Motor neuron (in vitro differentiated cells): ENCODE results near the gene PRF1. TPM values are rescaled to one million over a fixed set of nuclear protein-coding genes. Genes with fewer than 3 reads are reported as not detected.

Experiments used
- ATAC-seq, 8 experiments: fragments of 200-7000 bp; cut with Tn5 transposase; replicated peaks in 6 of 8; 2 replicates each; pipeline ENCODE4 v1.8.0; 2021; ENCODE audit warnings: mild to moderate bottlenecking in 8 of 8, moderate library complexity in 8 of 8
- H3K27ac ChIP-seq, 2 donors: fragments of 250-450 bp; sonication (Bioruptor Pico); 2 replicates each; pipeline ENCODE4 v1.9.0; 2021; ENCODE audit warnings: antibody characterized with exemption in 2 of 2, mild to moderate bottlenecking in 2 of 2, moderate library complexity in 1 of 2
- H3K4me1 ChIP-seq, 2 donors: fragments of 250-450 bp; sonication (Bioruptor Pico); replicated peaks in 1 of 2; 2 replicates each; pipeline ENCODE4 v1.6.1; 2021; ENCODE audit warnings: antibody characterized with exemption in 2 of 2, mild to moderate bottlenecking in 2 of 2, moderate library complexity in 1 of 2
- H3K4me3 ChIP-seq, 5 donors: fragments of 250-450 bp; sonication (Bioruptor Pico); 2 replicates each; pipeline ENCODE4 v1.9.0; 2021; ENCODE audit warnings: antibody characterized with exemption in 5 of 5, mild to moderate bottlenecking in 5 of 5, moderate library complexity in 4 of 5
- WGBS, 10 experiments: fragments of 450-650 bp; shearing (Covaris generic); methylation state at CpG; one replicate each; pipeline ENCODE4 v1.0.0; 2022; 5-methylcytosine and 5-hydroxymethylcytosine counted together
- in situ Hi-C, 9 experiments: fragments of 400-800 bp; cut with MboI; loops; one replicate each; pipeline ENCODE4 v1.15.0; 2021; ENCODE audit warnings: low sequenced_read_pairs in 9 of 9, low pct_unique_long_range_greater_than_20kb in 2 of 9; ENCODE audit not compliant: unreplicated experiment in 9 of 9
- total RNA-seq, 8 experiments: library from RNA; unstranded; fragments of 300-600 nt; gene quantifications; 2 replicates each; pipeline versions ENCODE4 v1.2.3 to v1.2.4, GENCODE V29; 2022

Gene PRF1
- total RNA-seq, 8 experiments from 2014 or later: 0.05 to 0.45 (median 0.42) TPM; not detected in 3

- Histone ChIP-seq H3K4me1 (peaks cover 8 to 14% of the 10 kb centered on the region in 2 donors), H3K4me3 (no peak overlapping the region), H3K27ac (no peak overlapping the region)
- ATAC-seq: no peak
- WGBS, 10 experiments: 0 to 91% (median 50%) methylated on average over 1 of the region's 1 CpG; no CpG with 5 or more reads in 1 of the 10 experiments
- in situ Hi-C loops: no loop called here
These were observed 26.8 kb upstream of the PRF1 start for GRCh38 chr10:70629338-70629737.

GRCh38 chr10:70626056-70626455 lies 23.5 kb upstream of the PRF1 start:
- Histone ChIP-seq H3K27ac (no peak overlapping the region), H3K4me1 (no peaks in the 10 kb centered on the region), H3K4me3 (no peak overlapping the region)
- in situ Hi-C loops: no loop called here
- no peak for ATAC-seq

- WGBS, 10 experiments: 60 to 80% (median 80%) methylated on average over 1 of the region's 3 CpGs; no CpG with 5 or more reads in 7 of the 10 experiments
- no peak overlapping the region for H3K4me3 ChIP-seq
- no peaks in the 10 kb centered on the region for H3K4me1 ChIP-seq
- in situ Hi-C loops: loop anchor here in 1 of 9 experiments (25.0 kb wide), 1 partner anchor 239 kb away; no protein-coding TSS in a partner anchor
- H3K27ac ChIP-seq: no peak overlapping the region
- ATAC-seq: no peak
These were observed 20.7 kb upstream of the PRF1 start for GRCh38 chr10:70622981-70623844.

- no peak overlapping the region for H3K4me3 ChIP-seq
- H3K4me1 ChIP-seq: no peaks in the 10 kb centered on the region
- no peak overlapping the region for H3K27ac ChIP-seq
- WGBS, 10 experiments: 40 to 100% (median 80%) methylated on average over 1 of the region's 3 CpGs; no CpG with 5 or more reads in 6 of the 10 experiments
- ATAC-seq: peak in 2 of 8 experiments; percentile 24 to 88
- in situ Hi-C loops: loop anchor here in 1 of 9 experiments (25.0 kb wide), 1 partner anchor 240 kb away; no protein-coding TSS in a partner anchor
These were observed 20.0 kb upstream of the PRF1 start for GRCh38 chr10:70622541-70622940.

GRCh38 chr10:70621503-70622078 lies 19.1 kb upstream of the PRF1 start:
- in situ Hi-C loops: loop anchor here in 1 of 9 experiments (25.0 kb wide), 1 partner anchor 241 kb away; no protein-coding TSS in a partner anchor
- no peak for ATAC-seq
- 0 to 100% (median 82%) methylated on average over 1 to 4 of the region's 4 CpGs; no CpG with 5 or more reads in 2 of the 10 experiments for WGBS, 10 experiments
- H3K4me1 ChIP-seq: no peaks in the 10 kb centered on the region
- H3K4me3 ChIP-seq: no peak overlapping the region
- no peak overlapping the region for H3K27ac ChIP-seq

GRCh38 chr10:70620020-70620289 lies 17.4 kb upstream of the PRF1 start:
- H3K4me1 ChIP-seq: peaks cover 0 to 9% of the 10 kb centered on the region in 2 donors
- in situ Hi-C loops: loop anchor here in 1 of 9 experiments (25.0 kb wide), 1 partner anchor 242 kb away; no protein-coding TSS in a partner anchor
- no peak overlapping the region for H3K4me3 ChIP-seq
- no peak for ATAC-seq
- H3K27ac ChIP-seq: no peak overlapping the region

- no peak overlapping the region for H3K4me3 ChIP-seq
- ATAC-seq: peak in 2 of 8 experiments; percentile 41 to 59
- 13 to 100% (median 70%) methylated on average over 1 to 4 of the region's 4 CpGs for WGBS, 10 experiments
- in situ Hi-C loops: loop anchor here in 1 of 9 experiments (25.0 kb wide), 1 partner anchor 243 kb away; no protein-coding TSS in a partner anchor
- no peak overlapping the region for H3K27ac ChIP-seq
- peaks cover 0 to 14% of the 10 kb centered on the region in 2 donors for H3K4me1 ChIP-seq
These were observed 16.9 kb upstream of the PRF1 start for GRCh38 chr10:70619271-70620019.

GRCh38 chr10:70618663-70619062 lies 16.1 kb upstream of the PRF1 start:
- 75 to 100% (median 86%) methylated on average over 1 to 5 of the region's 5 CpGs; no CpG with 5 or more reads in 1 of the 10 experiments for WGBS, 10 experiments
- Histone ChIP-seq H3K27ac (no peak overlapping the region), H3K4me3 (no peak overlapping the region), H3K4me1 (peaks cover 0 to 14% of the 10 kb centered on the region in 2 donors)
- in situ Hi-C loops: loop anchor here in 1 of 9 experiments (25.0 kb wide), 1 partner anchor 244 kb away; no protein-coding TSS in a partner anchor
- no peak for ATAC-seq

GRCh38 chr10:70617798-70618568 lies 15.4 kb upstream of the PRF1 start:
- 60 to 100% (median 88%) methylated on average over 2 to 7 of the region's 7 CpGs for WGBS, 10 experiments
- no peak overlapping the region for H3K4me3 ChIP-seq

GRCh38 chr10:70616761-70617160 lies 14.2 kb upstream of the PRF1 start:
- Histone ChIP-seq H3K4me1 (peaks cover 0 to 14% of the 10 kb centered on the region in 2 donors), H3K27ac (no peak overlapping the region), H3K4me3 (no peak overlapping the region)
- 82 to 100% (median 92%) methylated on average over 1 to 3 of the region's 4 CpGs; no CpG with 5 or more reads in 3 of the 10 experiments for WGBS, 10 experiments
- in situ Hi-C loops: loop anchor here in 1 of 9 experiments (25.0 kb wide), 1 partner anchor 246 kb away; no protein-coding TSS in a partner anchor
- ATAC-seq: no peak

More at GRCh38 chr10:70617798-70618568, 15.4 kb upstream of the PRF1 start:
- Histone ChIP-seq H3K27ac (no peak overlapping the region), H3K4me1 (peaks cover 0 to 14% of the 10 kb centered on the region in 2 donors)
- in situ Hi-C loops: loop anchor here in 1 of 9 experiments (25.0 kb wide), 1 partner anchor 244 kb away; no protein-coding TSS in a partner anchor
- ATAC-seq: no peak

GRCh38 chr10:70615784-70616522 lies 13.4 kb upstream of the PRF1 start:
- in situ Hi-C loops: loop anchor here in 1 of 9 experiments (25.0 kb wide), 1 partner anchor 246 kb away; no protein-coding TSS in a partner anchor
- WGBS, 10 experiments: 48 to 94% (median 84%) methylated on average over 2 to 7 of the region's 7 CpGs
- no peak overlapping the region for H3K4me3 ChIP-seq
- no peak for ATAC-seq
- peaks cover 0 to 14% of the 10 kb centered on the region in 2 donors for H3K4me1 ChIP-seq
- no peak overlapping the region for H3K27ac ChIP-seq
